ENCODE measurements around the gene ARAP1. TPM values are rescaled to one million over a fixed set of nuclear protein-coding genes. Genes with fewer than 3 reads are reported as not detected.

The ARAP1 gene
- total and polyA plus RNA-seq, 2 donors (not counting 3 experiments of a cell fraction or from before 2014, with no cell fraction given): 36.8 to 66.2 TPM

GRCh38 chr11:72778535-72779494, 26.6 kb upstream of the ARAP1 start:
- ChIA-PET CTCF (interaction anchor here (1.2 to 2.7 kb wide), 3 partner anchors 8 to 54 kb away, joined by 3 to 14 read pairs (median 4); no protein-coding TSS in a partner anchor), POLR2A (interaction anchor here (0.7 kb wide), 1 partner anchor 14 kb away, joined by 3 read pairs; no protein-coding TSS in a partner anchor)

GRCh38 chr11:72777755-72778278, 25.6 kb upstream of the ARAP1 start:
- Histone ChIP-seq H3K9me1 (replicated peaks; ENCODE audit: control insufficient read depth, extremely low read depth, insufficient read depth, low read length) (no peaks in the 10 kb centered on the region), H3K9me3 (replicated peaks; ENCODE audit: control insufficient read depth, insufficient read depth, low read length) (no peaks in the 10 kb centered on the region), H3K27me3 (ENCODE audit: control insufficient read depth in 2 of 2, insufficient read depth in 2 of 2, low read length in 2 of 2) (no peaks in the 10 kb centered on the region), H2AFZ (ENCODE audit: low read depth, low read length) (no peak overlapping the region), H3K79me2 (ENCODE audit: control insufficient read depth, insufficient read depth, low read length) (no peaks in the 10 kb centered on the region), H3K27ac (ENCODE audit: insufficient read depth, low read depth, low read length) (no peak overlapping the region), H3K4me3 (replicated peaks in 1 of 3; ENCODE audit: insufficient read depth in 1 of 3, low read depth in 1 of 3, low read length in 3 of 3) (no peak overlapping the region), H3K9ac (replicated peaks; ENCODE audit: extremely low read depth, insufficient read depth, low read length) (no peak overlapping the region), H3K36me3 (ENCODE audit: control insufficient read depth in 2 of 2, extremely low read depth in 1 of 2, insufficient read depth in 2 of 2, low read length in 2 of 2) (no peaks in the 10 kb centered on the region), H3K4me2 (ENCODE audit: insufficient read depth, low read length) (no peak overlapping the region), H4K20me1 (replicated peaks; ENCODE audit: control insufficient read depth, extremely low read depth, insufficient read depth, low read length) (no peaks in the 10 kb centered on the region), H3K4me1 (ENCODE audit: control insufficient read depth, extremely low read depth, insufficient read depth, low read length) (peaks cover 3% of the 10 kb centered on the region)
- no peak for TF ChIP-seq CTCF (IDR thresholded peaks at IDR 0.05; ENCODE audit: extremely low read depth in 1 of 2, insufficient read depth in 1 of 2, low read depth in 1 of 2, low read length in 2 of 2)
- TF ChIP-seq GATA2 (IDR thresholded peaks at IDR 0.05; ENCODE audit: insufficient read depth, insufficient read length, low read depth, low read length): no peak
- no peak for TF ChIP-seq POLR2AphosphoS5 (IDR thresholded peaks at IDR 0.05; ENCODE audit: insufficient read depth, low read depth, low read length)
- no peak for TF ChIP-seq EZH2 (IDR thresholded peaks at IDR 0.05; ENCODE audit: borderline replicate concordance, low read depth, low read length, severe bottlenecking)
- POLR2A ChIA-PET: no interaction called here
- CTCF ChIA-PET: interaction anchor here (0.5 to 3.7 kb wide), 4 partner anchors 9 to 22 kb away, joined by 3 to 15 read pairs (median 4); partner anchors contain the start of gene STARD10
- dilution Hi-C loops (cut with MboI; ENCODE audit: extremely low pct_ligation_motif_present, low sequenced_read_pairs) (no loop called here), intact Hi-C loops (cut with micrococcal nuclease) (no loop called here)
- DNase-seq (ENCODE audit: low read depth, low spot score) (no peak), FAIRE-seq (no peak)
- BruUV-seq (replicated peaks): no TSS peak

More at GRCh38 chr11:72778535-72779494, 26.6 kb upstream of the ARAP1 start:
- Histone ChIP-seq H3K9me3 (replicated peaks; ENCODE audit: control insufficient read depth, insufficient read depth, low read length) (no peaks in the 10 kb centered on the region), H3K9me1 (replicated peaks; ENCODE audit: control insufficient read depth, extremely low read depth, insufficient read depth, low read length) (no peaks in the 10 kb centered on the region), H3K36me3 (ENCODE audit: control insufficient read depth in 2 of 2, extremely low read depth in 1 of 2, insufficient read depth in 2 of 2, low read length in 2 of 2) (no peaks in the 10 kb centered on the region), H3K79me2 (ENCODE audit: control insufficient read depth, insufficient read depth, low read length) (no peaks in the 10 kb centered on the region), H3K27ac (ENCODE audit: insufficient read depth, low read depth, low read length) (no peak overlapping the region), H3K27me3 (ENCODE audit: control insufficient read depth in 2 of 2, insufficient read depth in 2 of 2, low read length in 2 of 2) (no peaks in the 10 kb centered on the region), H3K4me1 (ENCODE audit: control insufficient read depth, extremely low read depth, insufficient read depth, low read length) (peaks cover 3% of the 10 kb centered on the region), H4K20me1 (replicated peaks; ENCODE audit: control insufficient read depth, extremely low read depth, insufficient read depth, low read length) (no peaks in the 10 kb centered on the region), H3K9ac (replicated peaks; ENCODE audit: extremely low read depth, insufficient read depth, low read length) (no peak overlapping the region), H3K4me2 (ENCODE audit: insufficient read depth, low read length) (no peak overlapping the region), H3K4me3 (replicated peaks in 1 of 3; ENCODE audit: insufficient read depth in 1 of 3, low read depth in 1 of 3, low read length in 3 of 3) (no peak overlapping the region), H2AFZ (ENCODE audit: low read depth, low read length) (no peak overlapping the region)
- FAIRE-seq (no peak), DNase-seq (ENCODE audit: low read depth, low spot score) (no peak)
- TF ChIP-seq EZH2 (IDR thresholded peaks at IDR 0.05; ENCODE audit: borderline replicate concordance, low read depth, low read length, severe bottlenecking) (no peak), GATA2 (IDR thresholded peaks at IDR 0.05; ENCODE audit: insufficient read depth, insufficient read length, low read depth, low read length) (no peak), POLR2A (IDR thresholded peaks at IDR 0.05; ENCODE audit: low read depth, low read length) (no peak), JUN (IDR thresholded peaks at IDR 0.05; ENCODE audit: borderline replicate concordance, insufficient read depth, insufficient read length, low read depth) (no peak)
- BruUV-seq (replicated peaks): no TSS peak
- dilution Hi-C loops (cut with MboI; ENCODE audit: extremely low pct_ligation_motif_present, low sequenced_read_pairs) (no loop called here), intact Hi-C loops (cut with micrococcal nuclease) (no loop called here)
